Stomach (tissue), 9 donors: ENCODE results near the gene DHRSX. TPM values are rescaled to one million over a fixed set of nuclear protein-coding genes. Genes with fewer than 3 reads are reported as not detected.

Experiments
- DNase-seq, 2 donors: peaks; one replicate each; pipeline versions ENCODE4 v3.0.0 to v3.0.0-alpha.2; 2013 to 2019
- H3K27ac ChIP-seq, 5 donors: fragments of 200-600 bp in 4 of 5; sonication (generic) in 4 of 5; one replicate each; pipeline ENCODE4 v1.5.1; 2013 to 2019; ENCODE audit warnings: mild to moderate bottlenecking in 1 of 5, moderate library complexity in 1 of 5
- H3K27me3 ChIP-seq, 3 donors: fragments of 200-600 bp; sonication (generic); one replicate each; pipeline ENCODE4 v1.5.1; 2017 to 2019; ENCODE audit warnings: mixed run types in 1 of 3
- H3K36me3 ChIP-seq, 4 donors: fragments of 200-600 bp; sonication (generic); 1 replicate in 3 of 4; 2 replicates in 1 of 4; pipeline ENCODE4 v1.5.1; 2016 to 2019
- H3K4me1 ChIP-seq, 4 donors: fragments of 200-600 bp; sonication (generic); one replicate each; pipeline ENCODE4 v1.5.1; 2016 to 2019
- H3K4me3 ChIP-seq, 4 donors: fragments of 200-600 bp; sonication (generic) in 3 of 4; one replicate each; pipeline ENCODE4 v1.5.1; 2016 to 2019; ENCODE audit warnings: mild to moderate bottlenecking in 1 of 4
- H3K9me3 ChIP-seq, 4 donors: fragments of 200-600 bp; sonication (generic); one replicate each; pipeline ENCODE4 v1.5.1; 2016 to 2019
- EP300 ChIP-seq: sonication (generic); formaldehyde crosslinking; IDR thresholded peaks from one replicate; pipeline ENCODE4 v1.6.1; 2017; ENCODE audit warnings: antibody characterized with exemption
- POLR2A ChIP-seq, 4 donors: fragments of 450-650 bp; IDR thresholded peaks; one replicate each; pipeline ENCODE4 v1.6.1; 2016; ENCODE audit warnings: antibody characterized with exemption in 4 of 4, control low read depth in 2 of 4, mild to moderate bottlenecking in 1 of 4, moderate library complexity in 1 of 4
- POLR2AphosphoS5 ChIP-seq, 3 donors: sonication (generic); formaldehyde crosslinking; IDR thresholded peaks; one replicate each; pipeline ENCODE4 v1.6.1; 2016; ENCODE audit warnings: antibody characterized with exemption in 3 of 3
- WGBS, 5 donors: extraction: QIAGEN DNeasy Blood & Tissue Kit in 3 of 5; methylation state at CpG; one replicate each; pipeline versions ENCODE4 v1.1.5 to v1.1.7; 2013 to 2018; 5-methylcytosine and 5-hydroxymethylcytosine counted together
- intact Hi-C: fragments of 100-400 bp; cut with DNase I; formaldehyde crosslinking; loops from one replicate; pipeline ENCODE4 v1.15.1; 2023; ENCODE audit warnings: low total_unique reads
- polyA plus RNA-seq, 3 donors: library from polyadenylated mRNA; stranded (reverse); fragments of 200-250 nt; gene quantifications; one replicate each; pipeline ENCODE4 v1.2.3, GENCODE V29; 2013
- total RNA-seq, 5 donors: library from RNA; depleted of rRNA; stranded (reverse); fragments of >200 nt; gene quantifications; one replicate each; pipeline versions ENCODE4 v1.1.0 to v1.2.3, GENCODE V29; 2014 to 2016
- TF ChIP-seq, protein P1 (sequence below), 7 experiments: fragments of 450-650 bp in 4 of 7; fragments of 200-600 bp in 3 of 7; sonication (generic) in 3 of 7; IDR thresholded peaks; one replicate each; pipeline ENCODE4 v1.5.1; 2016 to 2019; ENCODE audit warnings: antibody characterized with exemption in 7 of 7, control low read depth in 2 of 7, mild to moderate bottlenecking in 1 of 7
- donor health status: healthy with polysubstance abuse.
- donor health status: Bipolar disorder and iron deficiency.
- donor health status: healthy.

The DHRSX gene
- total and polyA plus RNA-seq, 8 donors = 11.2 to 69.4 (median 21.1) TPM

GRCh38 chrX:2489446-2490445 is 11.0 kb downstream of the DHRSX start:
- intact Hi-C loops = no loop called here
- WGBS, 5 donors = 96 to 97% (median 97%) methylated on average over 38 to 65 of the region's 65 CpGs
- DNase-seq = no peak

GRCh38 chrX:2488621-2489285 is 12.0 kb downstream of the DHRSX start:
- WGBS, 5 donors = 95 to 97% (median 97%) methylated on average over 49 to 50 of the region's 50 CpGs

More at GRCh38 chrX:2489446-2490445, 11.0 kb downstream of the DHRSX start:
- H3K27ac ChIP-seq = peak overlapping the region in 1 of 5 donors; percentile 2
- H3K4me3 ChIP-seq = no peak overlapping the region
- TF ChIP-seq, protein P1, sequence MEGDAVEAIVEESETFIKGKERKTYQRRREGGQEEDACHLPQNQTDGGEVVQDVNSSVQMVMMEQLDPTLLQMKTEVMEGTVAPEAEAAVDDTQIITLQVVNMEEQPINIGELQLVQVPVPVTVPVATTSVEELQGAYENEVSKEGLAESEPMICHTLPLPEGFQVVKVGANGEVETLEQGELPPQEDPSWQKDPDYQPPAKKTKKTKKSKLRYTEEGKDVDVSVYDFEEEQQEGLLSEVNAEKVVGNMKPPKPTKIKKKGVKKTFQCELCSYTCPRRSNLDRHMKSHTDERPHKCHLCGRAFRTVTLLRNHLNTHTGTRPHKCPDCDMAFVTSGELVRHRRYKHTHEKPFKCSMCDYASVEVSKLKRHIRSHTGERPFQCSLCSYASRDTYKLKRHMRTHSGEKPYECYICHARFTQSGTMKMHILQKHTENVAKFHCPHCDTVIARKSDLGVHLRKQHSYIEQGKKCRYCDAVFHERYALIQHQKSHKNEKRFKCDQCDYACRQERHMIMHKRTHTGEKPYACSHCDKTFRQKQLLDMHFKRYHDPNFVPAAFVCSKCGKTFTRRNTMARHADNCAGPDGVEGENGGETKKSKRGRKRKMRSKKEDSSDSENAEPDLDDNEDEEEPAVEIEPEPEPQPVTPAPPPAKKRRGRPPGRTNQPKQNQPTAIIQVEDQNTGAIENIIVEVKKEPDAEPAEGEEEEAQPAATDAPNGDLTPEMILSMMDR (IDR thresholded peaks at IDR 0.05) = no peak
- TF ChIP-seq POLR2AphosphoS5 (IDR thresholded peaks at IDR 0.05) (no peak), EP300 (no peak), POLR2A (IDR thresholded peaks at IDR 0.05) (no peak)
- H3K4me1 ChIP-seq = peaks cover 11 to 33% (median 26%) of the 10 kb centered on the region in 4 donors
- no peaks in the 10 kb centered on the region for H3K27me3 ChIP-seq
- H3K9me3 ChIP-seq = no peaks in the 10 kb centered on the region
- peaks cover 44 to 49% (median 46%) of the 10 kb centered on the region in 4 donors for H3K36me3 ChIP-seq

DNA sequence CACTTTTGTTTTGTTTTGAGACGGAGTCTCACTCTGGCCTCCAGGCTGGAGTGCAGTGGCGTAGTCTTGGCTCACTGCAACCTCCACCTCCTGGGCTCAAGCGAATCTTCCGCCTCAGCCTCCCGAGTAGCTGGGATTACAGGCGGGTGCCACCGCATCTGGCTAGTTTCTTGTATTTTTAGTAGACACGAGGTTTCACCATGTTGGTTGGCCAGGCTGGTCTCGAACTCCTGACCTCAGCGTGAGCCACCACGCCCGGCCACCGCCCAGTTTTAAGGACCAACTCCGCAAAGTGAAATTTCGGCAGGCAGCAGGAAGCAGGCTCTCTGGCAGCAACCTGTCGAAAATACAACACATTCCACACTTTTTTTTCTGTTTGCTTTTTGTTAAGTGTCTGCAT is 13.4 kb downstream of the DHRSX start:
- WGBS, 5 donors = 88 to 96% (median 91%) methylated on average over 16 of the region's 16 CpGs
- Histone ChIP-seq H3K4me1 (peaks cover 8 to 43% (median 25%) of the 10 kb centered on the region in 4 donors), H3K27ac (no peak overlapping the region), H3K9me3 (no peaks in the 10 kb centered on the region), H3K27me3 (no peaks in the 10 kb centered on the region), H3K36me3 (peaks cover 44 to 49% (median 46%) of the 10 kb centered on the region in 4 donors), H3K4me3 (no peak overlapping the region)
- no peak for DNase-seq
- intact Hi-C loops = no loop called here
- TF ChIP-seq EP300 (no peak), POLR2A (IDR thresholded peaks at IDR 0.05) (no peak), POLR2AphosphoS5 (IDR thresholded peaks at IDR 0.05) (no peak)
- TF ChIP-seq, protein P1 (IDR thresholded peaks at IDR 0.05) = no peak

More at GRCh38 chrX:2488621-2489285, 12.0 kb downstream of the DHRSX start:
- peaks cover 11 to 39% (median 30%) of the 10 kb centered on the region in 4 donors for H3K4me1 ChIP-seq
- DNase-seq = no peak
- TF ChIP-seq POLR2AphosphoS5 (IDR thresholded peaks at IDR 0.05) = no peak
- TF ChIP-seq, protein P1 (IDR thresholded peaks at IDR 0.05) = no peak
- intact Hi-C loops = no loop called here
- H3K27me3 ChIP-seq = no peaks in the 10 kb centered on the region
- no peak overlapping the region for H3K27ac ChIP-seq
- H3K36me3 ChIP-seq = peaks cover 44 to 49% (median 46%) of the 10 kb centered on the region in 4 donors
- no peaks in the 10 kb centered on the region for H3K9me3 ChIP-seq
- no peak overlapping the region for H3K4me3 ChIP-seq

DNA sequence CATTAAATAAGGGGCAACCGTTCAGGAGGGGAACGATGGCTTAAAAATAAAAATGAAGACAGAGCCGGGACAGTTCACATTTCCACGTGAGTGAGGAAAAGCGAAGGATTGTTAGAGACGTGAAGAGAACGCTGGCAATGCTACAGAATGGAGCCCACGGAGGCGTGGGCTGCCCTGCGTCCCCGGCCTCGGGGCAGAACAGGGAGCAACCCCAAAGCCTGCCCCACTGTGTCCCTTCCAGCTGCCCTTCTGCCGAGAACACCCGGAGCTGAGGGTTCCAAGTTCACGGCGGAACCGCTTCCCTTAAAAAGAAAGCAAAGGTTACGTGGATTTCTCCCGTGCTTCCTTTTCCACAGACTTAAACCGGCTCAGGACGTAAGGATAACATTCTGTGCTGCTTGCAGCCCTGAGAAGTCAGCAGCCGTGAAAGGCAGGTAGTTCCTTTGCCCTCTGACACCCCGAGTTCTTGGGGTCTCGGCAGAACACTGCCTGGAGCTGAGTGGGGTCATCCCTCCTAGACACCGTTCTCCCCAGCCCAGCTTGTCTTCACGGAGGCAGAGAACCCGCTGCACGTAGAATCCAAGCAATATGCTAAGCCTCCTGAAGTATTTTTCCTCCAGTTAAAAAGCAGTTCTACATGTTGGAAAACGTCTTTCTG is 14.2 kb downstream of the DHRSX start:
- Histone ChIP-seq H3K9me3 (no peaks in the 10 kb centered on the region), H3K4me3 (no peak overlapping the region), H3K27ac (peak overlapping the region in 1 of 5 donors; percentile 75), H3K36me3 (peaks cover 44 to 49% (median 46%) of the 10 kb centered on the region in 4 donors), H3K4me1 (peaks cover under 1 to 36% (median 18%) of the 10 kb centered on the region in 4 donors), H3K27me3 (no peaks in the 10 kb centered on the region)
- TF ChIP-seq, protein P1 (IDR thresholded peaks at IDR 0.05) = no peak
- TF ChIP-seq EP300 = no peak
- no peak for TF ChIP-seq POLR2A (IDR thresholded peaks at IDR 0.05)
- TF ChIP-seq POLR2AphosphoS5 (IDR thresholded peaks at IDR 0.05) = no peak
- DNase-seq = no peak
- WGBS, 5 donors = 81 to 91% (median 87%) methylated on average over 29 of the region's 29 CpGs
- intact Hi-C loops = no loop called here
